CD14-positive monocyte (primary cell): ENCODE results near the gene SSBP4. TPM values are rescaled to one million over a fixed set of nuclear protein-coding genes. Genes with fewer than 3 reads are reported as not detected.

Source experiments
- DNase-seq, 3 donors: peaks; one replicate each; pipeline ENCODE4 v3.0.0-alpha.2; 2011 to 2022
- H2AFZ ChIP-seq: 2 replicates; pipeline ENCODE4 v1.6.0; 2012; ENCODE audit warnings: mild to moderate bottlenecking, low read depth, low read length, inconsistent platforms; ENCODE audit not compliant: insufficient read depth, poor library complexity, severe bottlenecking
- H3K27ac ChIP-seq, 2 donors: 1 replicate in 1 of 2; 2 replicates in 1 of 2; pipeline ENCODE4 v1.5.1; 2012 to 2013; ENCODE audit warnings: low read length in 2 of 2, control low read depth in 1 of 2, inconsistent platforms in 1 of 2, low read depth in 1 of 2, mild to moderate bottlenecking in 1 of 2
- H3K27me3 ChIP-seq, 2 donors: one replicate each; pipeline versions ENCODE4 v1.6.0 to v1.6.1; 2011 to 2013; ENCODE audit warnings: low read length in 2 of 2; ENCODE audit not compliant: control insufficient read depth in 2 of 2, insufficient read depth in 2 of 2
- H3K36me3 ChIP-seq, 2 donors: replicated peaks in 1 of 2; 1 replicate in 1 of 2; 2 replicates in 1 of 2; pipeline versions ENCODE4 v1.5.1 to v1.6.1; 2012 to 2013; ENCODE audit warnings: low read length in 2 of 2, control low read depth in 1 of 2, inconsistent platforms in 1 of 2, mild to moderate bottlenecking in 1 of 2; ENCODE audit not compliant: insufficient read depth in 2 of 2, control insufficient read depth in 1 of 2
- H3K4me1 ChIP-seq, 2 donors: 1 replicate in 1 of 2; 2 replicates in 1 of 2; pipeline versions ENCODE4 v1.5.1 to v1.6.1; 2012 to 2013; ENCODE audit warnings: low read length in 2 of 2, control low read depth in 1 of 2, inconsistent platforms in 1 of 2, mild to moderate bottlenecking in 1 of 2, moderate library complexity in 1 of 2; ENCODE audit not compliant: insufficient read depth in 2 of 2, control insufficient read depth in 1 of 2
- H3K4me2 ChIP-seq: replicated peaks from 2 replicates; pipeline ENCODE3; 2012; ENCODE audit warnings: low read length, moderate library complexity, mild to moderate bottlenecking; ENCODE audit not compliant: poor library complexity, severe bottlenecking; ENCODE audit errors: extremely low read depth
- H3K4me3 ChIP-seq, 3 experiments: fragments of 200-600 bp in 1 of 3; sonication (generic) in 1 of 3; replicated peaks in 1 of 3; 1 replicate in 2 of 3; 2 replicates in 1 of 3; pipeline ENCODE4 v1.5.1; 2011 to 2013; ENCODE audit warnings: low read length in 3 of 3, mild to moderate bottlenecking in 3 of 3, control low read depth in 2 of 3, low read depth in 2 of 3, inconsistent platforms in 1 of 3, moderate library complexity in 1 of 3
- H3K79me2 ChIP-seq: 2 replicates; pipeline ENCODE4 v1.6.0; 2012; ENCODE audit warnings: mild to moderate bottlenecking, control low read depth, inconsistent platforms, low read length, moderate library complexity; ENCODE audit not compliant: insufficient read depth
- H3K9ac ChIP-seq: 2 replicates; pipeline ENCODE4 v1.6.0; 2017; ENCODE audit warnings: low read length, mild to moderate bottlenecking; ENCODE audit not compliant: insufficient read depth, poor library complexity, severe bottlenecking
- H3K9me3 ChIP-seq, 2 donors: replicated peaks in 1 of 2; 1 replicate in 1 of 2; 2 replicates in 1 of 2; pipeline versions ENCODE4 v1.5.1 to v1.6.1; 2012 to 2013; ENCODE audit warnings: low read length in 2 of 2, control low read depth in 1 of 2; ENCODE audit not compliant: control insufficient read depth in 1 of 2, insufficient read depth in 1 of 2
- H4K20me1 ChIP-seq: 2 replicates; pipeline ENCODE4 v1.6.0; 2012; ENCODE audit warnings: mild to moderate bottlenecking, low read length, control low read depth, moderate library complexity; ENCODE audit not compliant: insufficient read depth
- H3K27ac Mint-ChIP-seq, 7 donors: one replicate each; pipeline ENCODE4 v1.8.0; 2020; ENCODE audit warnings: mild to moderate bottlenecking in 7 of 7, mixed read lengths in 7 of 7, moderate library complexity in 6 of 7, inconsistent platforms in 2 of 7
- H3K27me3 Mint-ChIP-seq, 3 donors: one replicate each; pipeline ENCODE4 v1.8.0; 2021 to 2022; ENCODE audit warnings: low read depth in 3 of 3, mild to moderate bottlenecking in 3 of 3, mixed read lengths in 3 of 3, moderate library complexity in 3 of 3, inconsistent platforms in 1 of 3
- H3K36me3 Mint-ChIP-seq, 2 donors: one replicate each; pipeline ENCODE4 v1.8.0; 2020; ENCODE audit warnings: mixed read lengths in 2 of 2, inconsistent platforms in 1 of 2, mild to moderate bottlenecking in 1 of 2
- H3K4me1 Mint-ChIP-seq: one replicate; pipeline ENCODE4 v1.8.0; 2020; ENCODE audit warnings: mild to moderate bottlenecking, mixed read lengths
- H3K4me3 Mint-ChIP-seq, 2 donors: one replicate each; pipeline ENCODE4 v1.8.0; 2020; ENCODE audit warnings: mild to moderate bottlenecking in 2 of 2, mixed read lengths in 2 of 2, moderate library complexity in 1 of 2
- H3K9me3 Mint-ChIP-seq, 7 donors: one replicate each; pipeline ENCODE4 v1.8.0; 2020 to 2022; ENCODE audit warnings: mixed read lengths in 7 of 7, mild to moderate bottlenecking in 6 of 7, moderate library complexity in 6 of 7, inconsistent platforms in 2 of 7
- CTCF ChIP-seq: fragments of 200-600 bp; IDR thresholded peaks from one replicate; pipeline ENCODE4 v1.8.0; 2022; ENCODE audit warnings: antibody characterized with exemption, mild to moderate bottlenecking
- WGBS: methylation state at CpG from one replicate; pipeline ENCODE4 v1.1.5; 2013; ENCODE audit warnings: missing lambda C conversion rate; ENCODE audit not compliant: insufficient coverage; 5-methylcytosine and 5-hydroxymethylcytosine counted together
- intact Hi-C, 2 donors: fragments of 100-400 bp; cut with micrococcal nuclease; formaldehyde crosslinking; loops; one replicate each; pipeline versions ENCODE4 v1.15.0 to v1.15.1; 2023
- polyA plus RNA-seq, 3 donors: library from polyadenylated mRNA; depleted of rRNA in 1 of 3; unstranded in 2 of 3; stranded (reverse) in 1 of 3; fragments of 300-500 nt in 2 of 3; fragments of >200 nt in 1 of 3; fragmentation: Illumina TruSeq in 2 of 3; gene quantifications; 1 replicate in 2 of 3; 2 replicates in 1 of 3; pipeline ENCODE4 v1.2.3, GENCODE V29; 2012 to 2021

SSBP4 gene
- polyA plus RNA-seq, 3 donors, result 38.5 to 74.5 (median 48.3) TPM

GRCh38 chr19:18480006-18480691 is 61.0 kb downstream of the SSBP4 start:
- Mint-ChIP-seq H3K27me3 (peaks cover 0 to 3% (median 0%) of the 10 kb centered on the region in 3 donors), H3K4me3 (peak overlapping the region; percentile 41 to 77), H3K9me3 (no peaks in the 10 kb centered on the region), H3K4me1 (peaks cover 96% of the 10 kb centered on the region), H3K27ac (peak overlapping the region; percentile 97 to 99 (median 99)), H3K36me3 (peaks cover 17 to 27% of the 10 kb centered on the region in 2 donors)
- WGBS, result 5% methylated on average over 9 of the region's 13 CpGs
- Histone ChIP-seq H3K4me2 (peak overlapping the region; percentile 56), H3K9ac (peak overlapping the region; percentile 62), H3K4me3 (peak overlapping the region in 1 of 3 experiments; percentile 46), H3K27me3 (no peaks in the 10 kb centered on the region), H2AFZ (no peak overlapping the region), H3K79me2 (peaks cover 94% of the 10 kb centered on the region), H3K4me1 (peaks cover 96 to 100% of the 10 kb centered on the region in 2 donors), H3K27ac (peak overlapping the region; percentile 96 to 97), H3K9me3 (no peaks in the 10 kb centered on the region), H3K36me3 (no peaks in the 10 kb centered on the region), H4K20me1 (peaks cover 65% of the 10 kb centered on the region)
- DNase-seq, result peak; percentile 61 to 69 (median 69)
- intact Hi-C loops, result loop anchor here in 1 of 2 donors (2.0 kb wide), 1 partner anchor 17 kb away; no protein-coding TSS in a partner anchor
- TF ChIP-seq CTCF, result no peak

GRCh38 chr19:18481505-18482222 is 62.5 kb downstream of the SSBP4 start:
- no peaks in the 10 kb centered on the region for H3K9me3 ChIP-seq
- H3K4me1 ChIP-seq, result peaks cover 98 to 100% of the 10 kb centered on the region in 2 donors
- no peaks in the 10 kb centered on the region for H3K9me3 Mint-ChIP-seq
- no peak overlapping the region for H3K4me3 ChIP-seq
- H3K4me1 Mint-ChIP-seq, result peaks cover 98% of the 10 kb centered on the region
- H3K4me3 Mint-ChIP-seq, result no peak overlapping the region
- H3K4me2 ChIP-seq, result no peak overlapping the region
- peak overlapping the region; percentile 96 to 97 for H3K27ac ChIP-seq
- TF ChIP-seq CTCF, result no peak
- no peak for DNase-seq
- peaks cover 65% of the 10 kb centered on the region for H4K20me1 ChIP-seq
- no peaks in the 10 kb centered on the region for H3K27me3 ChIP-seq
- peaks cover 94% of the 10 kb centered on the region for H3K79me2 ChIP-seq
- peaks cover 14 to 21% of the 10 kb centered on the region in 2 donors for H3K36me3 Mint-ChIP-seq
- H3K36me3 ChIP-seq, result no peaks in the 10 kb centered on the region
- peaks cover 0 to 2% (median 0%) of the 10 kb centered on the region in 3 donors for H3K27me3 Mint-ChIP-seq
- intact Hi-C loops, result loop anchor here in 1 of 2 donors (2.0 kb wide), 1 partner anchor 15 kb away; no protein-coding TSS in a partner anchor
- peak overlapping the region; percentile 58 to 99 (median 99) for H3K27ac Mint-ChIP-seq
- H2AFZ ChIP-seq, result no peak overlapping the region
- H3K9ac ChIP-seq, result no peak overlapping the region
- WGBS, result 97% methylated on average over 8 of the region's 12 CpGs
